ENCODE results near the gene CALU.

The CALU gene

DNA sequence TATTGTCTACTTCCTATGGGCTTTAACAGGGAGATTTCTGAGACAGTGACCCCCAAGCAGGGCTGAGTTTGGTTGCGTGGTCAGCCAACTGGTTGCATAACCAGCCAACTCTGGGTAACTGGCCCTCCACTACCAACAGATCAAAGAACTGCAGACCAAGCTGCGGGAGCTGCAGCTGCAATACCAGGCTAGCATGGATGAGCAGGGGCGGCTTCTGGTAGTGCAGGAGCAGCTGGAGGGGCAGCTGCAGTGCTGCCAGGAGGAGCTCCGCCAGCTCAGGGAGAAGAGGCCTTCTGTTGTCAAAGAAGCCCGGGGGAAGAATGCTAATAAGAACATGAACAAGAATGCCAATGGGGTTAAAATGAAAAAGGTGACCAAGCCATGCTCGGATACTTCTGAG is 75.3 kb downstream of the CALU start:
- DNase-seq: no peak

DNA sequence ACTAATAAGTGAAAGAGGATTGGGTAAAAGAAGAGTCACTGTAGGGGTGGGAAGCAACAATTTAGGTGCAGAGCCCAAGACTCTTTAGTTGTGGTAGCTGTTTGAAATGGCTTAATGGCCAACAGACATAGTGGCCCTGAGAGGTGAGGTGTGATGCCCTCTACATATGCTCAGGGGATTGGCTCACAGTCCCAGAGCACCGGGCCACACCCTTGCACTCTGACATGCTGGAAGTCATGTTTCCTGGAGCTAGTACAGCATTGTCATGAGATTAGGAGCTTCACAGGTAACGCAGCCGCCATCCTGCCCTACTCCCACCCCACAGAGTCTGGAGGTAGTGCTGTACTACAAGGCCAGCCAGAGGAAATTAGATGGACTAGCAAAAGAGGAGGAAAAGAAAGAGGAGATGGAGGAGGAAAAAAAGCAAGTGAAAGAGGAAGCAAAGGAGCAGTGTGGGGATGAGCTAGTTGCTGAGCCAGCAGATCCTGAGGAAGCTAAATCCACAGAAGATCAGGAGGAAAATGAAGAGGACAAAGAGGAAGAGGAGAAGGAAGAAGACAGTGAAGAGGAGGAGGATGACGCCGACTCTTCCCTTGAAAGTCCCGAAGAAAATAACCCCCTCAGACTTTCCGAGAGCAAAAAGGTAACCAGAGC is 76.3 kb downstream of the CALU start:
- DNase-seq: no peak

GRCh38 chr7:128818694-128819093 is 79.5 kb downstream of the CALU start:
- no peak for DNase-seq

All from fibroblast of skin of right biceps (primary cell).